ENCODE data around the gene POLRMT.

POLRMT gene

GRCh38 chr19:574658-575526 lies 58.4 kb downstream of the POLRMT start (continued):
- no peak for TF ChIP-seq AEBP2 (tag by site-specific recombination; IDR thresholded peaks at IDR 0.05; ENCODE audit: borderline replicate concordance)
- no peak for TF ChIP-seq ZFP37 (tag by site-specific recombination; IDR thresholded peaks at IDR 0.05)
- TF ChIP-seq IKZF3 (tag by site-specific recombination; IDR thresholded peaks at IDR 0.05) = no peak
- no peak for TF ChIP-seq ZNF140 (tag by site-specific recombination; IDR thresholded peaks at IDR 0.05)
- no peak for TF ChIP-seq ZNF202 (tag by site-specific recombination; IDR thresholded peaks at IDR 0.05; ENCODE audit: borderline replicate concordance)
- no peak for TF ChIP-seq YY1 (tag by site-specific recombination; IDR thresholded peaks at IDR 0.05)
- no peak for TF ChIP-seq ZNF785 (tag by site-specific recombination; IDR thresholded peaks at IDR 0.05)
- TF ChIP-seq ZNF660 (tag by site-specific recombination; IDR thresholded peaks at IDR 0.05) = no peak
- no peak for TF ChIP-seq ZNF280C (tag by site-specific recombination; IDR thresholded peaks at IDR 0.05)
- TF ChIP-seq ZNF114 (tag by site-specific recombination; IDR thresholded peaks at IDR 0.05) = no peak
- no peak for TF ChIP-seq KLF7 (tag by site-specific recombination; IDR thresholded peaks at IDR 0.05; ENCODE audit: borderline replicate concordance)
- no peak for TF ChIP-seq MEIS1 (CRISPR knock-in tag; IDR thresholded peaks at IDR 0.05; ENCODE audit: borderline replicate concordance)
- no peak for TF ChIP-seq ZBTB6 (tag by site-specific recombination; IDR thresholded peaks at IDR 0.05)
- no peak for TF ChIP-seq ZFP41 (tag by site-specific recombination; IDR thresholded peaks at IDR 0.05; ENCODE audit: borderline replicate concordance)
- TF ChIP-seq ZNF449 (tag by site-specific recombination; IDR thresholded peaks at IDR 0.05) = peak; percentile 48; the same call in 1 of the 2 replicates
- TF ChIP-seq ZNF335 (tag by site-specific recombination; conservative IDR thresholded peaks at IDR 0.05) = no peak
- TF ChIP-seq ZNF48 (tag by site-specific recombination; IDR thresholded peaks at IDR 0.05) = no peak
- TF ChIP-seq ZNF514 (tag by site-specific recombination; IDR thresholded peaks at IDR 0.05) = no peak
- no peak for TF ChIP-seq ZSCAN23 (tag by site-specific recombination; IDR thresholded peaks at IDR 0.05)
- no peak for TF ChIP-seq GLI4 (tag by site-specific recombination; IDR thresholded peaks at IDR 0.05)
- TF ChIP-seq ZNF248 (tag by site-specific recombination; IDR thresholded peaks at IDR 0.05) = no peak
- 0 out of 2 replicates have a peak, but pooled peaks have one; percentile 46 for TF ChIP-seq ZBTB10 (tag by site-specific recombination; IDR thresholded peaks at IDR 0.05)
- TF ChIP-seq SP7 (tag by site-specific recombination; IDR thresholded peaks at IDR 0.05) = no peak
- TF ChIP-seq ELK4 (IDR thresholded peaks at IDR 0.05; ENCODE audit: borderline replicate concordance, low read depth, low read length) = no peak
- no peak for TF ChIP-seq MZF1 (tag by site-specific recombination; IDR thresholded peaks at IDR 0.05; ENCODE audit: borderline replicate concordance)
